Measurements from ENCODE around the gene NDST4.

Gene NDST4

DNA sequence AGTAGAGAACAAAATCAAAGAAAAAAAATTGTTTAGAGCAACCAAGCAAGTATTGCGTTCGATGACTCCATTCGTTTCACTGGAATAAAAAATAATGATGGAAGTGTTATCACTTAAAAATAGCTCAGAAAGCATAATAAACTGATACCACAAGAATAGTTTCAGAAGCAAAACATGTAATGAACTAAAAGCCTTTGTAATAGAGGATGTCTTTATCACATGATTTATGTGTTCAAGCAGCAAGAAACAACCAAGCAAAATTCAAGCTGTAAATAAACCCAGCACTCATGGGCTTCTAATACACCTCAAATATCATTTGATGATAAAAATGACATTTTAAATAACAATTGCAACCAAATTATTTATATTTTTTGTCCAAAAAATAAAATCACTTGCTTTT is 192.2 kb downstream of the NDST4 start:
- Mint-ChIP-seq H3K27ac (no peak overlapping the region), H3K4me1 (no peaks in the 10 kb centered on the region), H3K4me3 (no peak overlapping the region), H3K9me3 (no peaks in the 10 kb centered on the region), H3K36me3 (no peaks in the 10 kb centered on the region), H3K27me3 (no peaks in the 10 kb centered on the region)
- no peak for DNase-seq (ENCODE audit: low spot score in 2 of 2)
- ATAC-seq (ENCODE audit: low read depth) = no peak

DNA sequence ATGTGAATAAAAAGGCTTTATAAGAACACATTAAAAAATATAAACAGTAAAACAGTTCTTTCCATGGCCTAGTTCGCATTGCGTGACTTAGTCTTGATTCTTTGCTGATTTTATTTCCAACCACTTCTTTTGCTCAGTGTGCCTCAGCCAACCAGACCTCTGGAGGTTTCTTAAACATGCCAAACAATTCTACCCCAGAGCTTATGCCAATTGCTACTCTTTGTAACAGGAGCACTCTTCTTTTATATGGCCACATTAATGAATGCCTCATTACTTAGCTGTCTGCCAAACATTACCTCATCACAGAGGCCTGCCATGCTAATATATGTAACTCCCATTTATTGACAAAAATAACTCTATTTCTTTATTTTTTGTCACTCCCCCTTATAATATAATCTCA is 202.3 kb downstream of the NDST4 start:
- no peak for DNase-seq (ENCODE audit: low spot score in 2 of 2)
- no peaks in the 10 kb centered on the region for H3K27me3 Mint-ChIP-seq
- H3K9me3 Mint-ChIP-seq = no peaks in the 10 kb centered on the region
- no peak for ATAC-seq (ENCODE audit: low read depth)
- no peak overlapping the region for H3K4me3 Mint-ChIP-seq
- no peaks in the 10 kb centered on the region for H3K36me3 Mint-ChIP-seq
- no peaks in the 10 kb centered on the region for H3K4me1 Mint-ChIP-seq
- no peak overlapping the region for H3K27ac Mint-ChIP-seq

DNA sequence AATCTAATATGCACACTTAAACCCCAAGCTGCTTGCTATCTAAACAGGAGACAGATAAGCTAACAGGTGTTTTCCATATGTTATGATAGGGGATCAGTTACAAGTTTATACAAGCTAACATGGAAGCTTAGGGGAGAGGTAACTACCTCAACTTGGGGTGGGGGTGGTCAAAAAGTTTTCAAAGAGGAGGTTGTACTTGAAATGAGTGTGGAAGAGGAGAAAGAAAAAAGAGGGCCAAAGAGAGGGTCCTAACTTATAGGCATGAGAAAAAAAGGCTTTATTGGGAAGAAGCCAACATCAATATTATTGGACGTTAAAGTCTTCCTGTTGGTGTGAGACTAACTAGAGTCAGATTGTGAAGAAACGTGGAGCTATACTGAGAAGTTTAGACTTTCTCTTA is 205.9 kb downstream of the NDST4 start:
- Mint-ChIP-seq H3K27ac (no peak overlapping the region), H3K9me3 (no peaks in the 10 kb centered on the region), H3K4me1 (no peaks in the 10 kb centered on the region), H3K36me3 (no peaks in the 10 kb centered on the region), H3K27me3 (no peaks in the 10 kb centered on the region), H3K4me3 (no peak overlapping the region)
- DNase-seq (ENCODE audit: low spot score in 2 of 2) = no peak
- ATAC-seq (ENCODE audit: low read depth) = no peak

DNA sequence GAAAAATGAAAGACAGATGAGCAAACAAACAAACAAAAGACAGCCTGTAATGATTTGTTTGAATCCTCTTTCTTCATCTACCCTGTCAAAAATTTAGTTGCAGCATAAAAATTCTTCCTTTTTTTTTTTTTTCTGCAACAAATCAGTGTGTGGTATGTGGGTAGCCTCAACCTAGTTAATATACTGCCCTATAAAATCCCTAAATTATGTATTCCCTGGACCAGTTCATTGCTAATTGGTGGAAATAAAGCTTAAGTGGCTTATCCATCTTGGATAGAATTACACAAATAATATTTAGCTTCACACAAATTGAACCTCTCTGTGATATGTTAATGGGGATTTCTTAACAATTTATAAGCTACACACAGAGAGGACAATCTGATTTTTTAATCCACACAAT is 208.4 kb downstream of the NDST4 start:
- no peak for DNase-seq (ENCODE audit: low spot score in 2 of 2)
- no peaks in the 10 kb centered on the region for H3K36me3 Mint-ChIP-seq
- no peak overlapping the region for H3K4me3 Mint-ChIP-seq
- H3K27me3 Mint-ChIP-seq = no peaks in the 10 kb centered on the region
- H3K27ac Mint-ChIP-seq = no peak overlapping the region
- no peaks in the 10 kb centered on the region for H3K4me1 Mint-ChIP-seq
- no peaks in the 10 kb centered on the region for H3K9me3 Mint-ChIP-seq
- ATAC-seq (ENCODE audit: low read depth) = no peak

DNA sequence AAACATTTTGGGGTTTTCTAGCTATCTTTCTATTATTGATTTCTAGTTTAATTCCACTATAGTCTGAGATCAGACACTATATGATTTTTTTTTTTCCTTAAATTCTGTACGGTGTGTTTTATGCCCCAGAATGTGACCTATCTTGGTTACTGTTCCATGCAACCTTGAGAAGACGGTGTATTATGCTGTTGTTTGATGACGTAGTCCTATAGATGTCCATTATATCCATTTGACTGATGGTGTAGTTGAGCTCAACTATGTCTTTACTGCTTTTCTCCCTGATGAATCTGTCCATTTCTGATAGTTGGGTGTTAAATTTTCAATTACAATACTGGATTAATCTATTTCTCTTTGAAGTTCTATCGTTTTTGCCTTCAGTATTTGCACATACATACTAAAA is 212.5 kb downstream of the NDST4 start:
- Mint-ChIP-seq H3K4me1 (no peaks in the 10 kb centered on the region), H3K27me3 (no peaks in the 10 kb centered on the region), H3K4me3 (no peak overlapping the region), H3K36me3 (no peaks in the 10 kb centered on the region), H3K9me3 (no peaks in the 10 kb centered on the region), H3K27ac (no peak overlapping the region)
- no peak for ATAC-seq (ENCODE audit: low read depth)
- DNase-seq (ENCODE audit: low spot score in 2 of 2) = no peak

DNA sequence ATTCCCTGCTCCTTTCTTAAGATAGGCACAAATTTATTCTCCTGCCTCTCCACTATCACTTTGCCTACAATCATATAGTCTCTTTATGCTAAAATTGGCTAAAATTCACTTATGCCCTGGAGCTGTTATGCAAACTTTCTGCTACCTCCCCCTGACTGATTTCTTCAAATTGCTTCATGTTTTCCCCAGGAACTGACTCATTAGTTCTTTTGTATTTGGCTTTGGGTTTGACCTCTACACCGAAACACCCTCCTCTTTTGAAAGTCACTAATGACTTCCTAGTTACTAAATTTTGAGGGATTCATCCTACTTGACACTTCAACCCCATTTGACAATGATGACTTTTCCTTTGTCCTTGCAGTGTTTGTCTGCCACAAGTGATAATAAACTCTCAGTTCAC is 222.6 kb downstream of the NDST4 start:
- H3K36me3 Mint-ChIP-seq = no peaks in the 10 kb centered on the region
- DNase-seq (ENCODE audit: low spot score in 2 of 2) = no peak
- H3K27me3 Mint-ChIP-seq = no peaks in the 10 kb centered on the region
- H3K4me3 Mint-ChIP-seq = no peak overlapping the region
- peaks cover 2% of the 10 kb centered on the region for H3K9me3 Mint-ChIP-seq
- ATAC-seq (ENCODE audit: low read depth) = no peak
- no peaks in the 10 kb centered on the region for H3K4me1 Mint-ChIP-seq
- H3K27ac Mint-ChIP-seq = no peak overlapping the region

DNA sequence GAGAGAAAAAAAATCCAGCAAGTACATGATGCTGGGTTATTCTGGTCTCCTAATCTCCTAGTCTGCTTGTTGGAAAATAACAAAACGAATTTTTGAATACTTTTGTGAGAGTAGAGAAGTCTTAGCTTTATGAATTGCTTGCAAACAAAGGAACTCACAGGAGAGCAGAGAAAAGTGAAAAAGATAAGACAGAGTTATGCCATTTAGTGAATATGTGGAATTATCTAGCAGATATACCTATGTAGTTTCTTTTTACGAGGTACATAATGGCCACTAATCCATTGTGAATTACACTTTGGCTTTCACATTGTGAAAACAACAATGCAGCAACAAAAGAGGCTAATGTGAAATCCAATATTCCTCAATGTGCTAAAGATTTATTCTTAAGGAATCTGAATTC is 226.7 kb downstream of the NDST4 start:
- no peak overlapping the region for H3K4me3 Mint-ChIP-seq
- H3K27me3 Mint-ChIP-seq = no peaks in the 10 kb centered on the region
- no peaks in the 10 kb centered on the region for H3K4me1 Mint-ChIP-seq
- H3K27ac Mint-ChIP-seq = no peak overlapping the region
- H3K36me3 Mint-ChIP-seq = no peaks in the 10 kb centered on the region
- H3K9me3 Mint-ChIP-seq = no peaks in the 10 kb centered on the region
- DNase-seq (ENCODE audit: low spot score in 2 of 2) = no peak
- ATAC-seq (ENCODE audit: low read depth) = no peak

DNA sequence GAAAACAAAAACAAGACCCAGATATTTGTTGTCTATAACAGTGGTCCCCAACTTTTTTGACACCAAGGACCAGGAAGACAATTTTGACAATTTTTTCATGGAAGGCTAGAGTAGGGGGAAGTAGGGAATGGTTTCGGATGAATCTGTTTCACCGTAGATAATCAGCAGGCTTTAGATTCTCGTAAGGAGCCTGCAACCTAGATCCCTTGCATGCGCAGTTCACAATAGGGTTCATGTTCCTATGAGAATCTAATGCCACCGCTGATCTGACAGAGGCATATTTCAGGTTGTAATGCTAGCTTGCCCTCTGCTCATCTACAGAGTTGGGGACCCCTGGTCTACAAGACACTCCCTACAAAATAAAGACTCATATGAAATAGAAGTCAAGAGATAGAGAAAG is 229.8 kb downstream of the NDST4 start:
- Mint-ChIP-seq H3K27me3 (no peaks in the 10 kb centered on the region), H3K4me1 (no peaks in the 10 kb centered on the region), H3K4me3 (no peak overlapping the region), H3K27ac (no peak overlapping the region), H3K9me3 (no peaks in the 10 kb centered on the region), H3K36me3 (no peaks in the 10 kb centered on the region)
- ATAC-seq (ENCODE audit: low read depth) = no peak
- no peak for DNase-seq (ENCODE audit: low spot score in 2 of 2)

DNA sequence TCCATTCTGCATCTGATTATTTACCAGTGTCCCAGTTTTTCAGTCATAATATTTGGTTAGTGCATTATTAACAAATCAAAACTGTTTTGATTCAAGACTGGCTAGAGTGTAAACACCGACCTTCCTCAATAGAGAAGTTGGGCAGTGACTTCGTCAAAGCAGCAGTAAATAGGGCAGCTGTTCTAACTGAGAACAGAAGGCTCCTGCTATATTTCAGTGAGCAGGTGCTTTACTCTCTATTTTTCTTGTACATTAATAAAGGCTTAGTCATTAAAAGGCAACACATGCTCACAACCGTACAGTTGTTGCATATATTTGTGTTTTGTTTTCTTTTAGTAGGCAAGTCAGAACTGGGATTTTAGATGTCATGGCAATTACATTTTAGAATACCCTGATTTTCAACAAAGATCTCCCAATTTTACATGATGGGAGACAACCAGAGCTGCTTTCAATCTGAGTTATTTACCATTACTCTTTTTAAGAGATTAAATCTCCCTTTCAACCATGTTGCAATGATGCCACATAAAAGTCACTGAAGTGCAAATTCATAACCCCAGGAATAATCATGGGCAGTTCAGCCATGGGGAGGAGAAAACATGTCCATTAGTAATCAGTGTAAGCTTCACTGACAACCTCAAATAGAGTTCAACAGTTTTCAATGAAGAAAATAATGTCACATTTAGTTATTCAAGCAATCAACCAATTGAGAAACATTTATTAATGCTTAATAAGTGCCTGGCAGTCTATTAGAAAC is 233.3 kb downstream of the NDST4 start:
- ATAC-seq (ENCODE audit: low read depth) (no peak), DNase-seq (ENCODE audit: low spot score in 2 of 2) (no peak)
- no peak overlapping the region for H3K4me3 Mint-ChIP-seq
- H3K27me3 Mint-ChIP-seq = no peaks in the 10 kb centered on the region
- no peaks in the 10 kb centered on the region for H3K36me3 Mint-ChIP-seq
- H3K27ac Mint-ChIP-seq = no peak overlapping the region
- no peaks in the 10 kb centered on the region for H3K9me3 Mint-ChIP-seq
- no peaks in the 10 kb centered on the region for H3K4me1 Mint-ChIP-seq

DNA sequence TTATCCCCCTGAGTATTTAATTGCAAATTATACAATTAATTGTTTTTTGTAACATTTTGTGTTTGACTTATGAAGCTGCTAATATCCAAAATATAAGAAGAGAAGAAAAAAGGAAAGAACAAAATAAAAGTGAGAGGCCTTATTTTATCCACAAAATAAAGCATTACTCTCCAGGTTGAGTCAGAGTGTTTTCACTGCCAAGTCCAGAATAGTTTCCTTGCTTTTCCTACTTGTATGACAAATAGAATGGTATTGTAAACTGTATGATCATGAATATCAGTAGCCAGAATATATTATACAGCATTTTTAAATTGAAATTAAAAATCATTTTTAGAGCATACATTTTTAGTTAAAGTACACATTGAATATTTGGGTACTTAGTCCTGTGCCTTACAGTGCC is 237.8 kb downstream of the NDST4 start:
- no peaks in the 10 kb centered on the region for H3K36me3 Mint-ChIP-seq
- H3K4me3 Mint-ChIP-seq = no peak overlapping the region
- no peaks in the 10 kb centered on the region for H3K27me3 Mint-ChIP-seq
- ATAC-seq (ENCODE audit: low read depth) (no peak), DNase-seq (ENCODE audit: low spot score in 2 of 2) (no peak)
- no peaks in the 10 kb centered on the region for H3K4me1 Mint-ChIP-seq
- no peak overlapping the region for H3K27ac Mint-ChIP-seq
- H3K9me3 Mint-ChIP-seq = no peaks in the 10 kb centered on the region

DNA sequence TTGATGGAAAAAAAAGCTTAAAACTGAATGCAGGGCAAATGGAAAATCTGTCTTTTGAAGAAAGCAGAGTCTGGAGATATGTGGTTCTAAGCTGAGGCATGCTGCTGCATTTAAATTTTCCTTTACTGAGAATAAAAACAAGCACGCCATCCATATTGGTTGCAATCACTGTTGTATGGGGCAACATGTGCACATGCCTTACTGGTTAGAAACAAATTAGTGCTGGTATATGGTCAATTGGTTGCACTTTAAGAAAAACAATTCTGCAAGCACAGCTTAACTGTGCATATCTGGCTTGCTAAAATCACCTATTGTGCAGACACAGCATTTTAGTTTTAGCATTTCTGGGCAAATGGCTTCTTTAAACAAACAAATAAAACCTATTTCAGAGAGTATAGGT is 239.1 kb downstream of the NDST4 start:
- Mint-ChIP-seq H3K27ac (no peak overlapping the region), H3K9me3 (no peaks in the 10 kb centered on the region), H3K4me1 (no peaks in the 10 kb centered on the region), H3K4me3 (no peak overlapping the region), H3K36me3 (no peaks in the 10 kb centered on the region), H3K27me3 (no peaks in the 10 kb centered on the region)
- DNase-seq (ENCODE audit: low spot score in 2 of 2) = no peak
- ATAC-seq (ENCODE audit: low read depth) = no peak

DNA sequence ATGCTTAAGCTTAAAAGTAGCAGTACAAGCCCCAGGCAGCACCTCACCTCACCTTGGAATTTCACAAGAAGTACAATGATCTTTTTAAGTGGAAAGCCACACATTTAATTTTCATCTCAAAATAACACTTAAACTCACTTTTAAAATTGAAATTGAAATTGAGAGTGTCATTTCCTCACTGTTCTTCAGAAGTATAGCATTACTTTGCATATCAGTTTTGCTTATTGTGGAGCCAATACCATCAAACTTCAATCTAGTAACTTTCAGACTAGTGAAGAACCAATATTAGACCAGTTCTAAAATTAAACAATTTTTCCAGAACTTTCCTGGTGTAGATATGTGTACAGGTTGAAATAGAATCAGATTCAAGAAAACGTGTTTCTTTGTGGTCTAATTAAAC is 242.4 kb downstream of the NDST4 start:
- Mint-ChIP-seq H3K27ac (no peak overlapping the region), H3K9me3 (no peaks in the 10 kb centered on the region), H3K4me1 (no peaks in the 10 kb centered on the region), H3K27me3 (no peaks in the 10 kb centered on the region), H3K4me3 (no peak overlapping the region), H3K36me3 (no peaks in the 10 kb centered on the region)
- DNase-seq (ENCODE audit: low spot score in 2 of 2) = no peak
- ATAC-seq (ENCODE audit: low read depth) = no peak

DNA sequence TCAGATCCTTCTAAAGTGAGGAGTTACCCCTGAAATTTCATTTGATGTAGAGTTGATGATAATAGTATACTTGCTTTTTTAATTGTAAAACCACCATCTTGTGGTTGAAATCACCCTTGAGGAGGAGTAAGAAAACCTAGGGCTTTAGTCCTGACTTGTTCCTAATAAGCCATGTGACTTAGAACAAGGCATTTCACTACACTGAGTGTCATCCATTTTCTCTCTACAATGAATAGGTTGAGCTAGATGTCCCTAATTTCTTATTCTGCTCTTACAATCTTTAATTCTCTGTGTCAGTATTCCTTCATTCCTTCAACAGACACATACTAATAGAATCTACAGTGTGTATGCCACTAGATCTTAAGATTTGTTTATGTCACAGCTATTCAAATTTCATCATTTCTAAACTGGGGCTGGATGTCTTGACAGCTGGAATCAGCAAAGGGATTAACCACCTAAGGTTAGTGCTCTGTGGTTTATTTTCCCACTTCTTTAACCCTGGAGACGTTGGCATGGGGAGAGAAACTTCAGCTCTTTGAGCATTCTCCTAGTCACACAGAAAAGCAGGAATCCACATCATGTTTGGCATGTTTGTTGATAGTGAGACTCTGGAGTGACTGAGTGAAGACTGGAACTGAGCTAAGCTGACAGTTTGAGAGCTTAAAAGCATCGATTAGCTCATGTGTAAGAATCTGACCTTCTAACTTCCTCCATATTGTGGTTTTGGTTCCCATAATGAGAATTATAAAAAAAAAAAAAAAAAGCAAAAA is 246.3 kb downstream of the NDST4 start:
- no peaks in the 10 kb centered on the region for H3K9me3 Mint-ChIP-seq
- ATAC-seq (ENCODE audit: low read depth) (no peak), DNase-seq (ENCODE audit: low spot score in 2 of 2) (no peak)
- H3K4me3 Mint-ChIP-seq = no peak overlapping the region
- no peaks in the 10 kb centered on the region for H3K4me1 Mint-ChIP-seq
- no peaks in the 10 kb centered on the region for H3K36me3 Mint-ChIP-seq
- no peaks in the 10 kb centered on the region for H3K27me3 Mint-ChIP-seq
- no peak overlapping the region for H3K27ac Mint-ChIP-seq

DNA sequence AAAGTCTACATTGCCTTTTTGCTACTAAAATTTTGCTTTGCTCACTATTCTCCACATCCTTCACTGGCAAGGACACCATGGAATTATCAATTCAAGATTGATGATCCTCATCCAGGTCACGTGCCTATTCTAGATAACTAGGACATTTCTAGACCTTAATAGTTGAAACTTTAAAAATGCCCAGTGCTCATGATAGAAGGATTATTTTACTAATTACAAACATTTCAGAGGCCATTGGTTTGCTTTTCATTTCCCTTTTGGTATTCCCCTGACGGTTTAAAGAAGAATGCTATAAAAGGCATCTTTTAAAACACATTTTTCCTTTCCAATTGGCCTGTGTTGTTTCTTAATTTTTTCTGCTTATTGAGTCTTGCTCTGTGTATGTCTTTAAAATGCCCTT is 249.4 kb downstream of the NDST4 start:
- ATAC-seq (ENCODE audit: low read depth) (no peak), DNase-seq (ENCODE audit: low spot score in 2 of 2) (no peak)
- Mint-ChIP-seq H3K36me3 (no peaks in the 10 kb centered on the region), H3K9me3 (no peaks in the 10 kb centered on the region), H3K27ac (no peak overlapping the region), H3K27me3 (no peaks in the 10 kb centered on the region), H3K4me3 (no peak overlapping the region), H3K4me1 (no peaks in the 10 kb centered on the region)

DNA sequence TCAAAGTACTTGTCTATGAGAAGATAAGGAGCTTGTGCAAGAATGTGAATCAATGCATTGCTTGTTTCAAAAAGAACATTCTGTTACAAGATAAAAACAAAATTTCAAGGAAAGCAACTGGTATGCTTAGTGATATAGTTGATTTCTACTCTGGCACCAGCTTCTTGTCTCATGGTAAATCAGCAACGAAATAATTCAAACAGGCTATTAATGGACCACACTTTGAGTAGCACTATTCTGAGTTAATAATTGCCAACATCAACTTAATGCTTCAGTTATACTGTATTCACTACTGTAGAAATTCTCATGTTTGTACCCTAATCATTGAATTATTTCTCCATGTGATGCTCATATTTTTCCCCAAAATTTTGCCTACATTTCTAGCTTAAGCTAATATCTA is 252.6 kb downstream of the NDST4 start:
- Mint-ChIP-seq H3K27me3 (no peaks in the 10 kb centered on the region), H3K36me3 (no peaks in the 10 kb centered on the region)
- ATAC-seq (ENCODE audit: low read depth) = no peak

More for the DNA sequence above, 252.6 kb downstream of the NDST4 start:
- Mint-ChIP-seq H3K4me1 (no peaks in the 10 kb centered on the region), H3K9me3 (no peaks in the 10 kb centered on the region), H3K4me3 (no peak overlapping the region), H3K27ac (no peak overlapping the region)
- no peak for DNase-seq (ENCODE audit: low spot score in 2 of 2)
